Panc1 (cell line): ENCODE data around the gene PCMT1. TPM values are rescaled to one million over a fixed set of nuclear protein-coding genes. Genes with fewer than 3 reads are reported as not detected.
"Not testable (repeated sequence)": the region's sequence is repeated elsewhere in the genome, so short reads cannot be mapped to it uniquely, and the experiment has no call there.

Source experiments
- ATAC-seq: fragments of 200-7000 bp; cut with Tn5 transposase; 2 replicates; pipeline ENCODE4 v1.9.1; 2020; ENCODE audit warnings: mild to moderate bottlenecking, moderate library complexity
- BruUV-seq: library from RNA; stranded (reverse); fragments of 400-500 nt; replicated peaks from 2 replicates; lab custom pipeline; 2021; lab: Mats Ljungman, UMichigan
- CTCF ChIA-PET: fragments of 300-600 bp; sonication (Branson Sonifier 250); formaldehyde crosslinking; loops from one replicate; lab custom pipeline; 2022; ENCODE audit warnings: antibody characterized with exemption; lab: Charles Lee
- POLR2A ChIA-PET: fragments of 300-600 bp; sonication (Branson Sonifier 250); formaldehyde crosslinking; loops from one replicate; lab custom pipeline; 2022; ENCODE audit warnings: antibody characterized with exemption; lab: Charles Lee
- DNase-seq: peaks from one replicate; pipeline ENCODE4 v3.0.0-alpha.2; 2010; ENCODE audit warnings: low read depth, low spot score
- H3K27ac ChIP-seq: 2 replicates; pipeline ENCODE4 v1.5.1; 2011; ENCODE audit warnings: mild to moderate bottlenecking, low read length, inconsistent platforms
- H3K27me3 ChIP-seq: fragments of 200-500 bp; sonication (Bioruptor generic); 2 replicates; pipeline ENCODE4 v1.6.0; 2014; ENCODE audit warnings: low read length, inconsistent platforms; ENCODE audit not compliant: control insufficient read depth, insufficient read depth
- H3K36me3 ChIP-seq: fragments of 200-500 bp; sonication (Bioruptor generic); 2 replicates; pipeline ENCODE4 v1.5.1; 2014; ENCODE audit warnings: inconsistent platforms, mild to moderate bottlenecking, low read length, moderate library complexity; ENCODE audit not compliant: control insufficient read depth, insufficient read depth
- H3K4me1 ChIP-seq: 2 replicates; pipeline ENCODE4 v1.5.1; 2011; ENCODE audit warnings: inconsistent platforms, mild to moderate bottlenecking, low read length, moderate library complexity; ENCODE audit not compliant: control insufficient read depth, insufficient read depth
- H3K4me3 ChIP-seq, 2 experiments: 2 replicates each; pipeline ENCODE4 v1.5.1; 2011 to 2012; ENCODE audit warnings: low read depth in 2 of 2, low read length in 2 of 2, mild to moderate bottlenecking in 2 of 2, inconsistent platforms in 1 of 2, moderate library complexity in 1 of 2
- H3K9me3 ChIP-seq: fragments of 200-500 bp; sonication (Bioruptor generic); 2 replicates; pipeline ENCODE4 v1.5.1; 2014; ENCODE audit warnings: low read depth, mild to moderate bottlenecking, inconsistent platforms, low read length, moderate library complexity; ENCODE audit not compliant: control insufficient read depth, insufficient read depth
- POLR2AphosphoS5 ChIP-seq: IDR thresholded peaks from 2 replicates; pipeline ENCODE4 v1.6.1; 2012; ENCODE audit warnings: mild to moderate bottlenecking, low read depth, low read length, moderate library complexity
- SIN3A ChIP-seq: IDR thresholded peaks from 2 replicates; pipeline ENCODE4 v1.6.1; 2012; ENCODE audit warnings: low read depth, mild to moderate bottlenecking, low read length, moderate library complexity, borderline replicate concordance; ENCODE audit not compliant: insufficient read depth
- TCF7L2 ChIP-seq: IDR thresholded peaks from 2 replicates; pipeline ENCODE4 v1.6.1; 2011; ENCODE audit warnings: mild to moderate bottlenecking, low read depth, low read length, inconsistent platforms
- in situ Hi-C: cut with HindIII; loops from 2 replicates; pipeline ENCODE4 v1.10.0; 2016; ENCODE audit warnings: low sequenced_read_pairs, low pct_unique_long_range_greater_than_20kb
- intact Hi-C: fragments of 100-400 bp; cut with micrococcal nuclease; formaldehyde crosslinking; loops from one replicate; pipeline ENCODE4 v1.10.0; 2022; ENCODE audit not compliant: unreplicated experiment
- total RNA-seq: library from RNA; stranded (reverse); gene quantifications from one replicate; pipeline ENCODE4 v1.2.1, GENCODE V29; 2021; ENCODE audit not compliant: unreplicated experiment
- TF ChIP-seq, protein P1 (sequence below), 2 experiments: IDR thresholded peaks; 2 replicates each; pipeline ENCODE4 v1.6.1; 2011 to 2012; ENCODE audit warnings: low read depth in 2 of 2, control low read depth in 1 of 2, low read length in 1 of 2, mild to moderate bottlenecking in 1 of 2, moderate library complexity in 1 of 2; ENCODE audit not compliant: insufficient read depth in 1 of 2
- TF ChIP-seq, protein P2 (sequence below): fragments of 450-650 bp; IDR thresholded peaks from 2 replicates; pipeline ENCODE4 v1.5.1; 2017; ENCODE audit warnings: mild to moderate bottlenecking

Gene PCMT1
- total RNA-seq, 1 experiment from 2014 or later, result 118 TPM

DNA sequence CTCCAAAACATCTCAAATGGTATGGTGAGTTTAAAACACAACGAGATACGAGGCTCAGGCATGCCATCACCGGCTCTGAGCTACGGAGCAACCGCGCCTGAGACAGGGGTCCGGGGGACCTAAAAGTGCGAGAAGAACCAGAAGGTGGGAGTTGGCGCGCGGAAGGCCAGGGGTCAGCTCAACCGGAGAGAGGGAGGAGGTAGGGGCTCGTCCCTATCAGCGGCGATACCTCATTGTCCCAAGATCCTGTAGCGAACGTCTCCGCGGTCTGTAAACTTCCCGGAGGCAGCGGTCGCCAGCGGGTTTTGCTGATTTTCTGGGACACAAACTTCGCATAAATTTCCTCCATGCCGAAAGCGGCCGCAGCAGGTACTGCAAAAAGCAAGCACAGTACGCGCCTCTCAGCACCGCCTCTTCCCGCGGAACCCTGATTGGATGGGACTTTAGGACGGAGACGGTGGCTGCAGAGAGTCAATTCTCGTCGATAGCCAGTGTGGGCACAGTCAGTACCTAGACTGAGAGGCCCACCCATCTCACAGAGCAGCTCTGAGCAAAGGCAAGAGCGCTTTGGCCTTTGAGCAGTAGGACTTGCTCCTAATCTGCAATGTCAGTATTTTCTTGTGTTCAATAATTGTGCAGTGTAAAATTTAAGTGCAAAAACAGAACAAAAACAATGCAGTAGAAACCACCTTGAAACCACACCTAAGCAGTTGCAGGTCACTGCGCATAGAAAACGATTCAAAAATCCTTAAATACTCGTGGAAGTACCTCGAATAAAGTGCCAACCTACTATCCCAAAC is 3.2 kb upstream of the PCMT1 start, which contains the start of gene NUP43:
TSS of gene NUP43 (minus strand) at position 383 of the 800 bp plus-strand sequence. CDS start at position 349, 34 bp downstream.
- Histone ChIP-seq H3K9me3 (no peaks in the 10 kb centered on the region), H3K36me3 (peaks cover 12% of the 10 kb centered on the region), H3K27me3 (no peaks in the 10 kb centered on the region), H3K4me1 (peaks cover 15% of the 10 kb centered on the region), H3K27ac (peak within 1 kb of the TSS; percentile 91), H3K4me3 (peak within 1 kb of the TSS; percentile 65 to 100)
- in situ Hi-C loops, result no loop called here
- intact Hi-C loops, result no loop called here
- TF ChIP-seq, protein P1, sequence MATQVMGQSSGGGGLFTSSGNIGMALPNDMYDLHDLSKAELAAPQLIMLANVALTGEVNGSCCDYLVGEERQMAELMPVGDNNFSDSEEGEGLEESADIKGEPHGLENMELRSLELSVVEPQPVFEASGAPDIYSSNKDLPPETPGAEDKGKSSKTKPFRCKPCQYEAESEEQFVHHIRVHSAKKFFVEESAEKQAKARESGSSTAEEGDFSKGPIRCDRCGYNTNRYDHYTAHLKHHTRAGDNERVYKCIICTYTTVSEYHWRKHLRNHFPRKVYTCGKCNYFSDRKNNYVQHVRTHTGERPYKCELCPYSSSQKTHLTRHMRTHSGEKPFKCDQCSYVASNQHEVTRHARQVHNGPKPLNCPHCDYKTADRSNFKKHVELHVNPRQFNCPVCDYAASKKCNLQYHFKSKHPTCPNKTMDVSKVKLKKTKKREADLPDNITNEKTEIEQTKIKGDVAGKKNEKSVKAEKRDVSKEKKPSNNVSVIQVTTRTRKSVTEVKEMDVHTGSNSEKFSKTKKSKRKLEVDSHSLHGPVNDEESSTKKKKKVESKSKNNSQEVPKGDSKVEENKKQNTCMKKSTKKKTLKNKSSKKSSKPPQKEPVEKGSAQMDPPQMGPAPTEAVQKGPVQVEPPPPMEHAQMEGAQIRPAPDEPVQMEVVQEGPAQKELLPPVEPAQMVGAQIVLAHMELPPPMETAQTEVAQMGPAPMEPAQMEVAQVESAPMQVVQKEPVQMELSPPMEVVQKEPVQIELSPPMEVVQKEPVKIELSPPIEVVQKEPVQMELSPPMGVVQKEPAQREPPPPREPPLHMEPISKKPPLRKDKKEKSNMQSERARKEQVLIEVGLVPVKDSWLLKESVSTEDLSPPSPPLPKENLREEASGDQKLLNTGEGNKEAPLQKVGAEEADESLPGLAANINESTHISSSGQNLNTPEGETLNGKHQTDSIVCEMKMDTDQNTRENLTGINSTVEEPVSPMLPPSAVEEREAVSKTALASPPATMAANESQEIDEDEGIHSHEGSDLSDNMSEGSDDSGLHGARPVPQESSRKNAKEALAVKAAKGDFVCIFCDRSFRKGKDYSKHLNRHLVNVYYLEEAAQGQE (IDR thresholded peaks at IDR 0.05; ENCODE audit: insufficient read depth in 1 of 2, low read depth in 2 of 2, low read length in 1 of 2), result peak in 1 of 2 experiments; percentile 55; a peak in 1 of 4 replicates
- TF ChIP-seq POLR2AphosphoS5, result peak; percentile 89
- TF ChIP-seq TCF7L2, result no peak
- peak; percentile 67; the same call in 1 of the 2 replicates for TF ChIP-seq SIN3A
- TF ChIP-seq, protein P2, sequence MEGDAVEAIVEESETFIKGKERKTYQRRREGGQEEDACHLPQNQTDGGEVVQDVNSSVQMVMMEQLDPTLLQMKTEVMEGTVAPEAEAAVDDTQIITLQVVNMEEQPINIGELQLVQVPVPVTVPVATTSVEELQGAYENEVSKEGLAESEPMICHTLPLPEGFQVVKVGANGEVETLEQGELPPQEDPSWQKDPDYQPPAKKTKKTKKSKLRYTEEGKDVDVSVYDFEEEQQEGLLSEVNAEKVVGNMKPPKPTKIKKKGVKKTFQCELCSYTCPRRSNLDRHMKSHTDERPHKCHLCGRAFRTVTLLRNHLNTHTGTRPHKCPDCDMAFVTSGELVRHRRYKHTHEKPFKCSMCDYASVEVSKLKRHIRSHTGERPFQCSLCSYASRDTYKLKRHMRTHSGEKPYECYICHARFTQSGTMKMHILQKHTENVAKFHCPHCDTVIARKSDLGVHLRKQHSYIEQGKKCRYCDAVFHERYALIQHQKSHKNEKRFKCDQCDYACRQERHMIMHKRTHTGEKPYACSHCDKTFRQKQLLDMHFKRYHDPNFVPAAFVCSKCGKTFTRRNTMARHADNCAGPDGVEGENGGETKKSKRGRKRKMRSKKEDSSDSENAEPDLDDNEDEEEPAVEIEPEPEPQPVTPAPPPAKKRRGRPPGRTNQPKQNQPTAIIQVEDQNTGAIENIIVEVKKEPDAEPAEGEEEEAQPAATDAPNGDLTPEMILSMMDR, result no peak; the same call in 1 of the 2 replicates
- ATAC-seq, result peak; percentile 81
- POLR2A ChIA-PET, result no interaction called here
- no TSS peak for BruUV-seq
- peak; percentile 76 for DNase-seq
- CTCF ChIA-PET, result interaction anchor here (0.5 to 0.6 kb wide), 2 partner anchors 135 to 424 kb away, joined by 3 to 4 read pairs; no protein-coding TSS in a partner anchor

GRCh38 chr6:149749082-149749593 is 403 bp upstream of the PCMT1 start:
- H3K27ac ChIP-seq, result peak overlapping the region; percentile 87
- POLR2A ChIA-PET, result not testable (repeated sequence)

More at GRCh38 chr6:149749082-149749593, 403 bp upstream of the PCMT1 start:
- DNase-seq, H3K27me3 ChIP-seq, CTCF ChIA-PET, in situ Hi-C loops, H3K36me3 ChIP-seq, BruUV-seq, intact Hi-C loops, H3K9me3 ChIP-seq: not testable (repeated sequence)
- ATAC-seq, result peak; percentile 57
- H3K4me3 ChIP-seq, result peak overlapping the region; percentile 91 to 99
- peak; percentile 29; the same call in 1 of the 2 replicates for TF ChIP-seq POLR2AphosphoS5
- peaks cover 21% of the 10 kb centered on the region for H3K4me1 ChIP-seq
